Measurements from ENCODE around the gene TUBB2A.

The TUBB2A gene

DNA sequence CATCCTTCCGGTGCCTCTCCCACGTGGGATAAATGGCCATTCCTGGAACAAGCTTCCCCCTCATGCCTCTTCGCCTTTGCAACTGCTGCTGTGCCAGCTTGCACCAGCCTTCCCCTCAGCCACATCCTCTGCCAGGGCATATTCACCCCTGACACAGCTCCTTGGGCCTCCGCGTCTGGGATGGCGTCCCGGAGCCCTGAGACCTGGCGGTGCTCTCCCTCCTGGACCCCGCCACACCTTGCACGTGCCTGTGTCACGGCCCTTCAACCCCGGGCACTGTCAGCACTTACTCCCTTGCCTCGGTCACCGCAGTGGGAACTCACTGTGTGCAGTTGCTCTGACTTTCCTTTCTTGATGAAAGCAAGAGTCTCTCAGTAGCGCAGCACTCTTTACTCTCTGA is 25.6 kb downstream of the TUBB2A start:
- no peak for DNase-seq (ENCODE audit: extremely low spot score, insufficient read length, low read depth)
- no peak for FAIRE-seq

DNA sequence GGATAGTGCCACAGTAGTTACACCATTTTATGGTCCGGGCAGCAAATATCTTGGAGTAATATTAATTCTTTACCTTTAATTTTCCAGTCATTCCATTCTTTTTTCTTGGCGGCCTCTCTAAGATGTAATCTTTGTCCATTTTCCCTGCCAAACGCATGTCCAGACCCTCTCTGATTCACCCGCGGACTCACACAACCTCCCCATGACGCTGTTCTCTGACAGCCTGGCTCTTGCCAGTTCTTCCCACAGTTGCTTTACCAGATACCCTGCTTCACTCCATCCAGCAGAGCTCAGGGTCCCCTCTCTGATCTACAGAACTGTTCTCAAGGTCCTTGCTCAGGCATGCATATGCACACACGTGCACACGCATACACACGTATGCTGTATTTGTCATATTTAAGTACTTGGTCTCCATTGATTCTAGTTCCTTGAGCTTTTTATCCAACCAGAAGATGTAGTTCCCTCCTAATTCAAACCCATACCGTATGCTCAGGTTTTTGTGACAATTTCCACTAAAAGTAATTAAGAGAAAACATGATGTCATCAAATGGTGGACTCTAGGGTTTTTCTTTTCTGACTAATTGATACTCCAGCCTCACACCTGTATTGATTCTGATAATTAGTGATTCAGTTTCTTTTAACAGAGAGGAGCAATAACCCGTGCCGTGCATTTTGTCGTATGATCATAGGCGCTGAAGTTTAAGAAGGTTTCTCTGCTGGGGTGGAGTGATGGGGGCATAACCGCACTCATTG is 28.8 kb downstream of the TUBB2A start:
- DNase-seq (ENCODE audit: extremely low spot score, insufficient read length, low read depth) = no peak
- FAIRE-seq = no peak

DNA sequence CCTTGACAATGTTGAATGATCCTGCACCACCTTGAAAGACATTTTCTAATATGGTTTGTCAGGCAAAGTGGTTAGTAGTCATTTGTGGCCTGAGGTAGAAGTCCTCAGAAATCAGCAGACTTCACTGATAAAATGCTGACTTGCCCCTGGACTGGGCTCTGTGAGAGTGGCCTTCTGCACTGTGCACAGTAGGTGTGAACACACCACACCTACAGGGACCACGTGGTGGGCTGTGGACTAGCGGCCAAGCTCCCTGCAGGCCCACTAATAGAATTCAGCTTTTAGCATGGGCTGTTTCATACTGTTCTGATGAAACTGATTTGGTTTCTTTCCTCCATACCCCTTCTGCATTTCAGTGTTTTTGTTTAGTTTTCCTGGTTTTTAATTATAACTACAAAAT is 31.5 kb downstream of the TUBB2A start:
- DNase-seq (ENCODE audit: extremely low spot score, insufficient read length, low read depth) = no peak
- FAIRE-seq = no peak

DNA sequence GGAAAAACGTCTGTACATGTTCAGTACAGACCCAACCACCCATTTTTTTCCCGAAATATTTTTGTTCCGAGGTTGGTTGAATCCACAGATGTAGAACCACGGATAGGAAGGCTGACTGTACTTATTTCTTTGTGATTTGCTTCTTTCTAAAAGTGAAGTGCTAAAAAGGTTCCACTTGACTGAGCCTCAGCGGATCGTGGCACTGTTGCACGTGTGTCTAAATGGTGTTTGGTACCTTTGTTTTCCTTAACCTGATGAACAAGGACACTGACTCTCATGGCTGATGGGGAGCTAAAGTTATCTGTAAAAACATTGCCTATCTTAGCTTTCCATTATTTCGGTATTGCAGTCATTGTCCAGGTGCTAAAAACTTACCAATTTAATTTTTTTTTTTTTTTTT is 32.7 kb downstream of the TUBB2A start:
- DNase-seq (ENCODE audit: extremely low spot score, insufficient read length, low read depth) (no peak), FAIRE-seq (no peak)

DNA sequence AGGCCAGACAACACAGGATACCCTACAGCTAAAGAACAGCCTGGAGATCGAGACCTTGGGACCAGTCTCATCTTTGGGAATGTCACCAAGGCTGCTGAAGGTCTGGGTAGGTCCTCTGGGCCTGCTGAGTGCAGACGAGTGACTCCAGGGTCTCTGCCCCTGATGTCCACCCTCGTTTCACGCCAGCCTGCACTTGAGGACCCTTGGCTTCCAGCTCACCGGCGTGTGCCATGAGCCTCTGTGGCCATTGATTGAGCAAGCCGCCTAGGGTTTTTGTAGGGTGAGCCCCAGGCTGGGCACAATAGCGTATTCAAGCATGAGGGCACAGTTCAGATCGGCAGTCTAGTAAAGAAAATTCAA is 34.5 kb downstream of the TUBB2A start:
- no peak for DNase-seq (ENCODE audit: extremely low spot score, insufficient read length, low read depth)

DNA sequence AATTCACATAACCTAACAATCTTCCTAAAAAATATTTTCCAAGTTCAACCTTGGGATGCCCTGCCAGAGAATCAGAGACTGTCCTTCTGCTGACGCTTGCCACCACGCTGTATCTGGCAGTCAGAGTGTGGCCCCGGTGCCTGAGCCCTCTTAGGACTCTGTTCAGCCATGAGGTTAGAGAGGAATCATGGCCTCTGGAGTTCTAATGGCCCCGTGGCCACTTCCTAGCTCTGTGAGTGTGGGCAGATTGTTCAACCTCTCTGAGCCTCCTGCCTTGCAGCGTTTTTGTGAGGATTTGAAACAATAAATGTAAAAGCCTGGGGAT is 36.6 kb downstream of the TUBB2A start:
- FAIRE-seq (no peak), DNase-seq (ENCODE audit: extremely low spot score, insufficient read length, low read depth) (no peak)

More for the DNA sequence above, 34.5 kb downstream of the TUBB2A start:
- no peak for FAIRE-seq

DNA sequence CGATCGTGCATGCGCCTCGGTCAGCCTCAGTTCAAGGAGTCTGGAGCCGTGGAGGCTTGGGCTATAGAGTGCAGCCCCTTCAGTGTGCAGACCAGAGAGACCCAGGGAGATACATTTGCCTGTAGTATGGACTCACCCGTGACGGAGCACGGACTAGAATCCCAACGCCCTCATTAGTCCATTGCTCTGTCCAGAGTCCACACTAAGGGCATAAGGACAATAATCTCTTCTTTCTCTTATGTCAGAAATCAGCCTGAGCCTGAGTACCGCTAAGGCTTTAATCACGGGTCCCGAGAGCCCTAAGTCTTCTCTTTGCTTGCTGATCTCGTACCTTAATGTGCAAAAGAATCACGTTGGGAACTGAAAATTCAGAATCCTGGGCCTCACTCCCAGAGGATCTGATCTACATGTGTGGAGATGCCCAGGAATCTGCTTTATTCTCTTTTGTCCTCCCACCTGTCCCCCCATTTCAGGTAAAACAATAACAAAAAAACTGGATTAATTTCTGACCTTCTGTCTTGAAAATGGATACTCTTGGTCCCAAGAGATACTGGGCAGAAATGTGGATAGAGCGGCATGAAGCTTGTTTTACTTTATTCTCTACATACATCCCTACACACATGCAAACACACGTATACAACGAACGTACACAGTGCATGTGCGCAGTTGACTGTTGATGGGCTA is 38.2 kb downstream of the TUBB2A start:
- FAIRE-seq = no peak
- no peak for DNase-seq (ENCODE audit: extremely low spot score, insufficient read length, low read depth)

DNA sequence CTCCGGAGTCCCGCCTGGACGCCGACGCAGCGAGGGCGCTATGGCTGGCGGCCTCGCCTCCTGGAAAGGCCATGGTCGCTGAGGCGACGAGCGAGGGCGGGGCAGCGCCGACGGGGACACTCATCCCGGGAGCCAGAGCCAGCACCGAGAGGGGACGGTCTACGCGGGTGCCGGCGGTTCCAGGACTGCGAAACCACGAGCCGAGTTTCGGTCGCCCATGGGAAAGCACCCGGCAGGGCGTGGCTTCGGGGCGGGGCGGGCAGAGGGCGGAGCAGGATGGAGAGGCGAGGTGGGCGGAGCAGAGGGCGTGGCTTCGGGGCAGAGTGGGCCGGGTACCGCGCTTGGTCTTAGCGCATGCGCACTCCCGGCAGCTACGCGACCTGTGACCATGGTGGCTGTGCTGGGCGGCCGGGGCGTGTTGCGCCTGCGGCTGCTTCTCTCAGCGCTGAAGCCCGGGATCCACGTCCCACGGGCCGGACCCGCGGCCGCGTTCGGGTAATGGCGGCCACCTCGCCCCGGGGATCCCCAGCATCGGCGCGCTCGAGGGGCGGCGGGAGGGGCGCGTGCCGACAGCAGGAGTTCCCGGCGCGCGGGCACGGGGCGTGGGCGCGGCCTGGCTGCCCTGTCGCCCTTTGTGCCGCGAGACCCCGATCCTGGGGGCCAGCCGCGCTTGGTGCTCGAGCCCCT is 38.8 kb downstream of the TUBB2A start, which contains the start of gene BPHL:
Gene BPHL, plus strand, starts transcription at position 359 of the 687 bp plus-strand sequence. Its CDS starts 30 bp downstream, at position 389.
- peak; percentile 90 for FAIRE-seq
- peak; percentile 98 for DNase-seq (ENCODE audit: extremely low spot score, insufficient read length, low read depth)

DNA sequence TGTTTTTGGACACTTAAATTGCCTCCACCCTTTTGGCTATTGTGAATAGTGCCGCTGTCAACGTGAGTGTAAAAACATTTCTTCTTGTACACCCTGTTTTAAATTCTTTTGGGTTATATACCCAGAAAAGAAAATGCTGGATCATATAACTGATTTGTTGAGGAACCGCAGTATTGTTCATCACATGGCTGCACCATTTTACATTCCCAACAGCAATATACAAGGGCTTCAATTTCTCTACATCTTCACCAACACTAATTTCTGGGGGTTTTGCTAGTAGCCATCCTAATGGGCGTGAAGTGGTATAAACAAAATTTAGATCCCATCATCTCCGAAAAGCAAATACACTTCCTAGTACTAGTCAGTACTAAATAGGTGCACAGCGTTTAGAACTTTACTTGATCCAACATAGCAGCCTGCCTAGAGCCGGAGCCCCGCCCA is 39.4 kb downstream of the TUBB2A start:
- FAIRE-seq = no peak
- DNase-seq (ENCODE audit: extremely low spot score, insufficient read length, low read depth) = no peak

DNA sequence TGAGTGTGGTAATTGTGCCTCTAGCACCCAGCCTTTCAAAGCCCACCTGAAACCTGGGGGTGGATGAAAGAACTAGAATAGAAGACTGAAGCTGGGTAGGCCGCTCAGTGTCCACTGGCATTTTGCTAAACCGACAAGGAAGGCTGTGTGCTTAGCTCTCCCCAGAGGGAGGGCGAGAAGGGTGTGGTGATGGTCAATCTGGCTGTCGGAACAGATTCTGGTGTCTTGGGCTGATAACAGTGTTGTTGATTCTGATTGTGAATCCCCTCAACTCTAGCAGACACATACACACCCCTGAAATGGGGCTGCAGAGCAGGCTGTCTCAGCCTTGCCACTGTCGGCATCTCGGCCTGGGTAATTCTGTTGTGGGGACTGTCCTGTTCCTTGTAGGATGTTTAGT is 43.0 kb downstream of the TUBB2A start:
- no peak for DNase-seq (ENCODE audit: extremely low spot score, insufficient read length, low read depth)
- no peak for FAIRE-seq

DNA sequence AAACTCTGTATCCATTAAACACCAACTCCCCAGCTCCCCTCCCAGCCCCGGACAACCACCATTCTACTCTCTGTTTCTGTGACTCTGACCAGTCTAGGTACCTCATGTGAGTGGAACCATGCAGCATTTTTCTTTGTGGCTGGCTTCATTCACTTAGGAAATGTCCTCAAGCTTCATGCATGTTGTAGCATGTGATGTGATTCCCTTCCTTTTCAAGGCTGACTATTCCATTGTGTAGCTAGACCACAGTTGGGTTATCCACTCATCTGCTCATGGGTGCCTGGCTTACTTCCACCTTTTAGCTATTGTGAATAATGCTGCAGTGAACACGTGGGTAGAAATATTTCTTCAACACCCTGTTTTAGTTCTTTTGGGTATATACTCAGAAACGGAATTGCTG is 47.6 kb downstream of the TUBB2A start:
- DNase-seq (ENCODE audit: extremely low spot score, insufficient read length, low read depth) (no peak), FAIRE-seq (no peak)

DNA sequence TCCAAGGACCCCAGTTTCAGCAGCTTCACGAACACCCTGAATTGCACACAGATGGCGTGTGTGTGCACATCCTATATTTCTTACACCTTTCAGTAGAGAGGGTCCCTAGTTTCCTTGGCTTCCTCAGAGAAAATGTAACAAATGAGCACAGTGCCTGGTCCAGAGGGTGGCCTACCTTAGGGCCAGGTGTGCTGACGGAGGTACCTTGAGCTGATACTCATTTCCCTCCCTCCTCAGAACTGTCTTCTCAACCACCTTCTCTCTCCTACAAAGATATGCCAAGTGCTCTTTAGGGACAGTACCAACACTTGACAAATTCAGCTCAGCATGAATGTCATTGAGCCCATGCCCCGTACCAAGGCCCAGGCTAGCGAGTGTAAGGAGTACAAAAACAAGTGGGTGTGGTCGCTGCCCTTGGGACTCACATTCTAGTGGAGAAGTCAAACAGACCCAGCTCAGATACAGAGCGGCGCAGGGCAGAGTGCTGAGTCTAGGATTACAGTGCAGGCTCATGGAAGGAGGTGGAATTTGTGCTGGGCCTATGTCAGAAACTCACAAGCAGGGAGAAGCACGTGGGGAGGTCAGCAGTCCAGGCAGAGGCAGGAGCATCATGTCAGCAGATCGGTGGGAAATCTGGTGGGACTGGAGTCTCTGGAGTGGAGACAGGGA is 48.5 kb downstream of the TUBB2A start:
- DNase-seq (ENCODE audit: extremely low spot score, insufficient read length, low read depth) (no peak), FAIRE-seq (no peak)

All from GM18507 (cell line).